ENCODE data around the gene WWC1. TPM values are rescaled to one million over a fixed set of nuclear protein-coding genes. Genes with fewer than 3 reads are reported as not detected.
"Not testable (repeated sequence)": the region's sequence is repeated elsewhere in the genome, so short reads cannot be mapped to it uniquely, and the experiment has no call there.

Gene WWC1
- total RNA-seq, 1 donor from 2014 or later, result 0.33 TPM

DNA sequence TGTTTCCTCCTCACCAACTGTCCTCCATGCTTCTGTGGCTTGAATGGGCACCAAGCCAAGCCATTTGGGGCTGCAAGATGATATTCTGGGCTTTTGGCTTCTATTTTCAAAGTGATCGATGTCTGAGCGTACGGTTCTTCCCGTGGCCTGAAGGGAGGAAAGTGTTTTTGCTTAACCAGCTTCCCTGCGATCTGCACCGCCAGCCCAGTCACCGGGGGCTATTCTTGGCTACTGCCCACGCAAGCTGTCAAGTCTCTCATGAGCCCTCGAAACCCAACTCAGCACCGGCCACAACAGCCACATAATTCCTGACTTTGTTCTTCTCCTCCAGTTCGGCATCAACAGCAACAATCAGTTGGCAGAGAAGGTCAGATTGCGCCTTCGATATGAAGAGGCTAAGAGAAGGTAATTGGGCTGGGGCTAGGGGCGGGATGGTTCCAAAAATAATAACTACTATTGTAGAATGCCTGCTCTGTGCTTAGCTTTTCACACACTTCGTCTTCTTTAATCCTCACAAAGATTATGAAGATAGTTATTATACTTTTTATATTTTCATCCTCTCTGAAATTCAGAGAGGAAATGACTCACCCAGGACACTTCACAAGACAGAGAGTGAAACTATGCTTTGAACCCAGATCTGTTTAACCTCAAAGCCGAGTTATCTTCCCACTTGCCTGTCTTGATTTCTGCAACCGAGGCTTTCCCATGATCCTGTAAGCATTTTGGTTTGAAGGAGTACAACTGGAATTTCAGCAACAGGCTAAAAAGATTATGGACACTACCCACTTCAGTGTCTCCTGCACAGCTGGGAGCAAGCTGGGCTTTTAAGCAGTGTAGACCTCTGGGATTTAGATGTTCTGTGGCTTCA is 118.4 kb downstream of the WWC1 start:
- no peak for DNase-seq (ENCODE audit: low read depth, low spot score)

DNA sequence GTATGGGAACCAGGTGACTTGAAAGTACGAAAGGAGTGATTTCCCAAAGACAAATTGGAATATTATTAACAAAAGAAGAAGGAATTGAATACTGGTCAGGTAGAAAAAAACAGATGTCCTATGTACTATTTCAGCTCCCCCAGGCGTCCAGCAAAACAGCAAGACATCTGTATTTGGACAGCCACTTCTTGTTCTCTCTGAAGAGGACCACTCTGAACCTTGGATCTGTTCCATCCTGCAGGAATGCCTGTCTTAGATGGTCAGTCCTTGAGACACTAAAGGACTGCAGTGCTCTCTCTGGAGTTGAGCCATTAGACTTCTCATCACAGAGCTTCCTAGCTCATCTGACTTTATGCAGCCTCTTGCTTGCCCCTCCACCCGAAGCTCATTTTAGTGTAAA is 120.4 kb downstream of the WWC1 start:
- no peak for DNase-seq (ENCODE audit: low read depth, low spot score)

- no peak for DNase-seq (ENCODE audit: low read depth, low spot score)
Observed at GRCh38 chr5:168413062-168413461, 121.6 kb downstream of the WWC1 start.

GRCh38 chr5:168413596-168413995 is 122.2 kb downstream of the WWC1 start:
- no peak for DNase-seq (ENCODE audit: low read depth, low spot score)

DNA sequence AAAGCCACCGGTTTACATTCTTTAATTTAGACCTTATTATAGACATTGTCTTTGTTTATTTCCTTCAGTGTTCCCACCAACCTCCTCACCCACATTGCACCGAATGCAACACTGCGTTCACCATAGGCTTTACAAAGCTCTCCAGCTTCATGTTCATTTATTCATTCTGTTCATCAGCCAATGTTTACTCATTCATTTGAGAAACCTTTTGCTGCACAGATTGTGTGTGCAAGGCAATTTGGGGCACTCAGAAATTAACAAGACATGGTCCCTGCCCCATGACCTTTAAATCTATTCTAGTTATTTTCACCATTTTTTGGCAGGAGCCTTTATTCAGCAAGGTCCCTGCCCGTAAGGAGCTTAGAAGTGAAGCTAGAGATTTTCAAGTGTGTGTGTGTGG is 124.0 kb downstream of the WWC1 start:
- no peak for DNase-seq (ENCODE audit: low read depth, low spot score)

DNA sequence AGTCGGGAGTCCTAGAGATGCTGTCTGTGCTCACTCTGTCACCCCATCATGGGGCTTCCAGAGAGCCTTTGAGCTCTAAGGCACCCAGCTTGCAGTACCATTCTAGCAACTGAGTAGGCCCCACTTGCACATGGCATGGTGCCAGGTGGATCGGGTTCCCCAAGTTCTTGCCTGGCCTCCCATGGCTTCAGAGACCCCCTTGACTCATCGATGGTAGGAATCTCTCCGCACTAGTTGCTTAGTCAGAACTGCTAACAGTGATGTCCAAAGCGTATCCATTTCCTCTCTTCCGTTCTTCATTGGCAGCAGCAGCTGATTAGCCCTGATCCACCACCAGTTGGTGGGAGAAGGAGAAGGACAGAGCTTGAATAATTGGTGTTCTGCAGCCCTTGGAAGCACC is 124.5 kb downstream of the WWC1 start:
- no peak for DNase-seq (ENCODE audit: low read depth, low spot score)

GRCh38 chr5:168417731-168418429 is 126.4 kb downstream of the WWC1 start:
- DNase-seq (ENCODE audit: low read depth, low spot score), result no peak

DNA sequence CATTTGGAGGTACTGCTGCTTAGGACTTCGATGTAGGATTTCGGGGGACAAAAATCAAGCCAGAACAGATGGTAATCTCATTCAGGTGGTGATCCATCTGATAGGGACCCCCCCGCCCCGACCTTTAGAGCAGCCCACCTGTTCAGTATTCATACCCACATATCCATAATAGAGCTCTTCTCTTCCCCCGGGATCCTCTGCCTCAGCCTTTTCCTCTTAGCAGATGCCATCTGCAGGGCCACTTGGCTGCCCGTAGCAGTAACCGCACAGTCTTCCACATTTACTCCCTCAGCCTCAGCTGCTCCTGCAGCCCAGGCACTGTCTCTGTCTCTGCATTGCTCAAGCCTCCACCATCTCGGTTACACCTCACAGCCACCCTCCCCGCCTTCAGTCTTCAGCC is 129.0 kb downstream of the WWC1 start:
- DNase-seq (ENCODE audit: low read depth, low spot score), result no peak

DNA sequence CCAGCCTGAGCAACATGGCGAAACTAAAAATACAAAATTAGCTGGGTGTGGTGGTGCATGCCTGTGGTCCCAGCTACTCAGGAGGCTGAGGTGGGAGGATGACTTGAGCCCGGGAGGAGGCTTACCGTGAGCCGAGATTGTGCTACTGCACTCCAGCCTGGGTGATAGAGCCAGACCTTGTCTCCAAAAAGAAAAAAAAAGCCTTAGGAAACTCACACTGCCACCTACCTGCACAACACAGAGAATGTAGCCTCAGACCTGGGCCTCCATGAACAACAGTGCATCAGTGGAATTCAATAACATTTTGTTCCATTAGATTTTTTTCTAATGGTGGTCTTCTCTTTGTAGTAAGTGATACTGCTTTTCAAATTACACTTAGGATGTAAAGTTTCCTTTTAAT is 131.0 kb downstream of the WWC1 start:
- no peak for DNase-seq (ENCODE audit: low read depth, low spot score)

DNA sequence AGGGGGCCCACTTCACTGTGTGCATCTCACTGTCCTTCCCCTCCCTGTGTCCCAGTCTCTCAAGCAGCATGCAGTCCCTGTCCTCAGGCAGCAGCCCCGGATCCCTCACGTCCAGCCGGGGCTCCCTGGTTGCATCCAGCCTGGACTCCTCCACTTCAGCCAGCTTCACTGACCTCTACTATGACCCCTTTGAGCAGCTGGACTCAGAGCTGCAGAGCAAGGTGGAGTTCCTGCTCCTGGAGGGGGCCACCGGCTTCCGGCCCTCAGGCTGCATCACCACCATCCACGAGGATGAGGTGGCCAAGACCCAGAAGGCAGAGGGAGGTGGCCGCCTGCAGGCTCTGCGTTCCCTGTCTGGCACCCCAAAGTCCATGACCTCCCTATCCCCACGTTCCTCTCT is 132.0 kb downstream of the WWC1 start:
- DNase-seq (ENCODE audit: low read depth, low spot score), result no peak

DNA sequence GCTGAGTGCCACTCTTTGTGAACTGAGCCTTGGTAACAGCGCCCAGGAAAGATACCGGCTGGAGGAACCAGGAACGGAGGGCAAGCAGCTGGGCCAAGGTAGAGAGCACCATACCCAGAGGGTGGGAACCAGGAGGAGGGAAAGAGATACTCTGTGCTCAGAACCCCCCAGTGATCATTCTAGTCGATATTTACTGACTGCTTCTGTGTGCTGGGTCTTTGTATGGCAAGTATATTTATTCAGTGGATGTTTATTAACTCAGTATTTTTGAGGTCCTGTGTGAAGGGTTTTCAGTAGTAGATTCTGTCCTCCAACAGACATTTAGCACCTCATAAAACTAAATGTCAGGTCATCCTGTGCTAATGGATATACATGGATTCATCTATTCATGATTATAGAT is 132.5 kb downstream of the WWC1 start:
- no peak for DNase-seq (ENCODE audit: low read depth, low spot score)

GRCh38 chr5:168424594-168425323 is 133.3 kb downstream of the WWC1 start:
- DNase-seq (ENCODE audit: low read depth, low spot score), result no peak

DNA sequence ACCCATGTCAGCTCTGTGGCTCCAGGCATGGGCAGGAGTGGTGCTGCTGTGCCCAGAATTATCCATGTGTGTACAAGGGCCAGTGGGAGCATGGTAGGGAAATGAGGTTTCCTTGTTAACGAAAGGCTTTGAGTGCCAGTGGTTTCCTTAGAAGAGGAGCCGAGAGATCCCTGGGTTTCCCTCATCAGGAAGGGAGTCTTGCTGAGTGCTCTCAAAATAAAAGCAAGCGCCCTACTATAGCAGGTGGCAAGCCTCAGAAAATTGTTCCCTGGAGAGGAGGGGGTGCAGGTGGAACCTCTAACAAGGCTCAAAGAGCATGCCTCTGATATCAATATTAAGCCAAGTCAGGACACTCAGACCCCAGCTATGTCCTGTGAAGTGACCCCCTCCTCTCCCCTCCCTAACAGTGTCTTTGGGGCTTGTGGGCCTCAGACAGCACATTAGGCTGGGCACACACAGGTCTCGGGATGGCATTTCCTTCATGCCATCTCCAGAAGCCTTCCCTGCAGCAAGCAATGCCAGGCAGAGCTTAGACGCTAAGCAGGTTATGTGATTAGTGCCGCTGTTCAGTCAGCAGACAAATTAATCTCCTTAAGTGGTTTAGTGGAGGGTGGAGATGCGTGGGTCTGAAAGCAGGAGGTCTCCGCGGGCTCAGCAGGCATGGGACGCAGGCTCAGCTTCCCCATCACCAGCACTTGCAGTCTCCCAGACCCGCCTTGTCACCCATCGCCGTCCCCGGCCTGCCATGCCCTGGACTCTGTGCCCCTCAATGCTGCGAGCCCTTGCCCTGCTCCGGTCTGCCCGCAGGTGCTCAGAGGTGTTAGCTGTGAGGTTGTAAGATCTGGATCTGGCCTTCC is 134.8 kb downstream of the WWC1 start:
- no peak for DNase-seq (ENCODE audit: low read depth, low spot score)

- no peak for DNase-seq (ENCODE audit: low read depth, low spot score)
Observed at GRCh38 chr5:168426864-168427172, 135.4 kb downstream of the WWC1 start.

GRCh38 chr5:168427224-168427623 is 135.8 kb downstream of the WWC1 start:
- no peak for DNase-seq (ENCODE audit: low read depth, low spot score)

DNA sequence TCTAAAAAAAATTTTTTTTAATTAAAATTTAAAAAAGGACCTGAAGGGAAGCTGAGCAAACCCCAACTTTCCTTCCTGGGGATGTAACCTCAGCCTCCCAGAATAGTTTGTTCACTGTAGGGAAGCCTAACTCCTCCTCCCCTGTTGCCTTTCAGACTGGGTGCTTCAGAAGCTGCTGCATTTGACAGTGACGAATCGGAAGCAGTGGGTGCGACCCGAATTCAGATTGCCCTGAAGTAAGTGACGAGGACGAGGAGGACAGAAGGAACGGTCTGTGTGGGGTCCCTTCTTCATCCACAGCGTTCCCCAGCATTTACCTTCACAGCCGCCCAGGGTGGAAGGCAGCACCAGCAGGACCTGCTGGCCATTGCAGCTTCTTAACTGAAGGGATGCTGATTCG is 137.1 kb downstream of the WWC1 start:
- DNase-seq (ENCODE audit: low read depth, low spot score), result no peak

- no peak for DNase-seq (ENCODE audit: low read depth, low spot score)
Observed at GRCh38 chr5:168430296-168430695, 138.9 kb downstream of the WWC1 start.

GRCh38 chr5:168432903-168433302 is 141.5 kb downstream of the WWC1 start:
- DNase-seq (ENCODE audit: low read depth, low spot score), result no peak

DNA sequence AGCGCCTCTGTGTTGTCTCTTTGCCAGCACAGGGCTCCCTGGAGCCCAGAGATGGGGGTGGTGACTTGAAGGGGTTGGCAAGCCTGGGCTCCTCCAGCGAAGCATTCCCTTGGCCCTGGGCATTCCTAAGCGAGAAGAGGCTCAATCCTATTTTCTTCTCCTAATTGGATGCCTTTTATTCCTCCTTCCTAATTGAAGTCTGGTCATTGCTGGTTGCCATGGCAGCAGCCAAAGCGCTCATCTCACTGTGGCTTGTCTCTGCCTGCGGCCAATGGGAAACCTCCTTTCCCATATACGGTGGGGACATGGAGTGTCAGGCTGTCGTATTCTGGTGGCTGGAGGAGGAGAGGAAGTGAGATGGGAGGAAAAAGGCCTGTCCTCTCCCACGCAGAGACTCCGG is 142.6 kb downstream of the WWC1 start:
- no peak for DNase-seq (ENCODE audit: low read depth, low spot score)

DNA sequence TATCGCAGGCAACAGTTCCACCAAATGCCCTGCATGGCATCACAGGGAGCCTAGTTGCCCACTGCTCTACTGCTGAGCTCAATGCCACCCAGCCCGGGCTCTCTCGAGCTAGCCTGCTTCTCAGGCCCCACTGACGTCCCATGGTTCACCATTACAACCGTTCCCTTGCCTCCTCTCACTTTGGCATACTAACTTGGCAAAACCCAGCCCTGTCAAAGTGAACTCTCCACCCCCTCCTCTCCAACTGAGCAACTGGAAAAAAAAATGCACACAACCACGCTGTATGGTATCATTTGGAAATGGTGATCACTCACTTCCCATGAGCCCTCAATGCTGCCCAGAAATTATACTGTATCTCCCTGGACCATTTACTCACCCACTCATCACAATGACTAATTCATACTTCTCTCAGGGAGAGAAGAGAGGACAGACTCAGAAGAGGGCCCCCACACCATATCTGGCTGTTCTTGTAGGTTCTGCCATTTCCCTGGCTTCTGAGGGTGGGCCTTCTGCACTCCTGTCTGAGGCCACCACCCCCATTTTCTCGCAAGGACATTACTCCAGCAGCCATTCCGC is 143.4 kb downstream of the WWC1 start:
- DNase-seq (ENCODE audit: low read depth, low spot score), result no peak

- DNase-seq (ENCODE audit: low read depth, low spot score), result not testable (repeated sequence)
Observed at GRCh38 chr5:168435340-168435739, 143.9 kb downstream of the WWC1 start.

Data from pulmonary artery endothelial cell (primary cell).